Activated naive CD4-positive, alpha-beta T cell treated with anti-CD3 and anti-CD28 coated beads, Interleukin-2, amount 50 U/mL, for 72 hours (primary cell): ENCODE data around the gene CTCF. TPM values are rescaled to one million over a fixed set of nuclear protein-coding genes. Genes with fewer than 3 reads are reported as not detected.
A peak's percentile ranks its signal among the peaks of the same experiment; 100 is the strongest.

Source experiments
- ATAC-seq, 2 donors: fragments of 150-1000 bp; cut with Tn5 transposase; 2 replicates each; pipeline ENCODE4 v1.10.0; 2021; ENCODE audit warnings: mild to moderate bottlenecking in 2 of 2, moderate library complexity in 2 of 2
- DNase-seq, 2 donors: peaks; one replicate each; pipeline ENCODE4 v3.0.0; 2021 to 2022; ENCODE audit warnings: low spot score in 2 of 2
- H3K27ac Mint-ChIP-seq, 2 donors: one replicate each; pipeline ENCODE4 v1.8.0; 2022; ENCODE audit warnings: mild to moderate bottlenecking in 2 of 2, mixed read lengths in 2 of 2
- H3K36me3 Mint-ChIP-seq, 2 donors: one replicate each; pipeline ENCODE4 v1.8.0; 2022; ENCODE audit warnings: mixed read lengths in 2 of 2
- H3K9me3 Mint-ChIP-seq, 2 donors: one replicate each; pipeline ENCODE4 v1.8.0; 2022; ENCODE audit warnings: mixed read lengths in 2 of 2
- total RNA-seq, 2 donors: library from RNA; stranded (reverse); gene quantifications; one replicate each; pipeline ENCODE4 v1.2.3, GENCODE V29; 2022

CTCF gene
- total RNA-seq, 2 donors from 2014 or later = 51.5 to 62.1 TPM

- ATAC-seq (peak in 1 of 2 donors; percentile 1), DNase-seq (peak in 1 of 2 donors; percentile 40)
- Mint-ChIP-seq H3K27ac (peak overlapping the region; percentile 94 to 96), H3K9me3 (no peaks in the 10 kb centered on the region), H3K36me3 (peaks cover 10% of the 10 kb centered on the region in 2 donors)
These were observed 98.9 kb downstream of the CTCF start for GRCh38 chr16:67661101-67661761.

DNA sequence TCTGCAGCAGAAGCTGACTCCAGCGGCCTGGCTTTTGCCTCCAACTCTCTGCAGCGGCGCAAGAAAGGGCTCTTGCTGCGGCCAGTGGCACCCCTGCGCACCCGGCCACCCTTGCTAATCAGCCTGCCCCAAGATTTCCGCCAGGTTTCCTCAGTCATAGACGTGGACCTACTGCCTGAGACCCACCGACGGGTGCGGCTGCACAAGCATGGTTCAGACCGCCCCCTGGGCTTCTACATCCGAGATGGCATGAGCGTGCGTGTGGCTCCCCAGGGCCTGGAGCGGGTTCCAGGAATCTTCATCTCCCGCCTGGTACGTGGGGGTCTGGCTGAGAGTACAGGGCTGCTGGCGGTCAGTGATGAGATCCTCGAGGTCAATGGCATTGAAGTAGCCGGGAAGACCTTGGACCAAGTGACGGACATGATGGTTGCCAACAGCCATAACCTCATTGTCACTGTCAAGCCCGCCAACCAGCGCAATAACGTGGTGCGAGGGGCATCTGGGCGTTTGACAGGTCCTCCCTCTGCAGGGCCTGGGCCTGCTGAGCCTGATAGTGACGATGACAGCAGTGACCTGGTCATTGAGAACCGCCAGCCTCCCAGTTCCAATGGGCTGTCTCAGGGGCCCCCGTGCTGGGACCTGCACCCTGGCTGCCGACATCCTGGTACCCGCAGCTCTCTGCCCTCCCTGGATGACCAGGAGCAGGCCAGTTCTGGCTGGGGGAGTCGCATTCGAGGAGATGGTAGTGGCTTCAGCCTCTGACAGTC, 99.7 kb downstream of the CTCF start:
- Mint-ChIP-seq H3K9me3 (no peaks in the 10 kb centered on the region), H3K27ac (peak overlapping the region; percentile 75 to 96), H3K36me3 (peaks cover 10% of the 10 kb centered on the region in 2 donors)
- DNase-seq (no peak), ATAC-seq (no peak)

GRCh38 chr16:67662653-67663010, 100.3 kb downstream of the CTCF start:
- no peak for ATAC-seq
- no peak for DNase-seq
- Mint-ChIP-seq H3K27ac (no peak overlapping the region), H3K36me3 (peaks cover 10% of the 10 kb centered on the region in 2 donors), H3K9me3 (no peaks in the 10 kb centered on the region)

GRCh38 chr16:67663151-67663876, 101.0 kb downstream of the CTCF start:
- H3K9me3 Mint-ChIP-seq = no peaks in the 10 kb centered on the region
- DNase-seq (peak in 1 of 2 donors; percentile 62), ATAC-seq (no peak)
- H3K27ac Mint-ChIP-seq = no peak overlapping the region
- peaks cover 10% of the 10 kb centered on the region in 2 donors for H3K36me3 Mint-ChIP-seq

- Mint-ChIP-seq H3K36me3 (peaks cover 10% of the 10 kb centered on the region in 2 donors), H3K9me3 (no peaks in the 10 kb centered on the region), H3K27ac (no peak overlapping the region)
- no peak for ATAC-seq
- no peak for DNase-seq
These were observed 101.5 kb downstream of the CTCF start for GRCh38 chr16:67663877-67664222.

GRCh38 chr16:67664258-67664657, 101.9 kb downstream of the CTCF start:
- peaks cover 6% of the 10 kb centered on the region in 2 donors for H3K36me3 Mint-ChIP-seq
- no peak for ATAC-seq
- H3K27ac Mint-ChIP-seq = no peak overlapping the region
- no peak for DNase-seq
- no peaks in the 10 kb centered on the region for H3K9me3 Mint-ChIP-seq

GRCh38 chr16:67664871-67665270, 102.5 kb downstream of the CTCF start:
- Mint-ChIP-seq H3K9me3 (no peaks in the 10 kb centered on the region), H3K27ac (no peak overlapping the region), H3K36me3 (no peaks in the 10 kb centered on the region)
- no peak for ATAC-seq
- DNase-seq = no peak

DNA sequence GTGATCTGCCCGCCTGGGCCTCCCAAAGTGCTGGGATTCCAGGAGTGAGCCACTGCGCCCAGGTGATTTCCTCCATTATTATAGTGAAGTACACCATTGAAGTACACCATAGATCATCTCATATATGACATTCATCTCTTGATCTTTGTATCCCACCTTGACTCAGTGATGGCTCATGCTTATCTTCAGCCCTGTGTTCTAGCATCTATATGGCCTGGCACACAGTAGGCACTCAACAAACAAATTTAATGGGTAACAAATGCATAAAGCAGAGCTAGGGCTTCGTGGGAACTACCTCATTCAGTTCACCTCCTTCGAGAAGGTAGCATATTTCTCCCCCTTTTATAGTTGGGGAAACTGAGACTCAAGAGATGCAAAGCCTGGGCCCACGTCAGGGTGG, 103.3 kb downstream of the CTCF start:
- no peaks in the 10 kb centered on the region for H3K9me3 Mint-ChIP-seq
- DNase-seq = no peak
- H3K27ac Mint-ChIP-seq = peak overlapping the region; percentile 6 to 7
- no peaks in the 10 kb centered on the region for H3K36me3 Mint-ChIP-seq
- no peak for ATAC-seq

DNA sequence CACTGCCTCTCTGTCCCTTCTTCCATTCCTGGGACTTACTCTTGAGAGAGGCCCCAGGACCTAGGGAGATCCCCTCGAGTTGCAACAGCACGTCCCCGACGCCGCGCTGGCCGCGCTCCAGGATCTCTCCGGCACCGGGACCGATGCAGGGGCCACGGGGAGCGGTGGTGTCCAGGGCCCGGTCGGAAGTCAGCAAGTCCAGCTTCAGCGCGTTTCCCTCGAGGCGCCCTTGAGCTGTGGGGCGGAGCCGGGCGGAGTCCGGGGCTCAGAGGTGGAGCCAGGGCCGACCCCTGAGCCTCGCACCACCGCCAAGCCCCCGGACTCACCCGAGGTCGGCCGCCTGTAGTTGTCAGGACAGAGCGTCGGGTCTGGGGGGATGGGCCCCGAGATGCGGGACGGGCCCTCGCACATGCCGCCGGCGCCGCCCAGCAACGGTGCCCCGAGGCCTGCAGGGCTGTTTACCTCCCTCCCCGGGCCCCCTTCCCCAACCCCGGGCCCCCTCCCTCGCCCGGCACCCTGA, 103.8 kb downstream of the CTCF start:
- ATAC-seq (peak; percentile 7 to 19), DNase-seq (no peak)
- no peaks in the 10 kb centered on the region for H3K9me3 Mint-ChIP-seq
- H3K36me3 Mint-ChIP-seq = no peaks in the 10 kb centered on the region
- no peak overlapping the region for H3K27ac Mint-ChIP-seq

- Mint-ChIP-seq H3K9me3 (no peaks in the 10 kb centered on the region), H3K27ac (peak within 1 kb of the TSS; percentile 68 to 73), H3K36me3 (no peaks in the 10 kb centered on the region)
- peak; percentile 73 to 76 for ATAC-seq
- peak in 1 of 2 donors; percentile 82 for DNase-seq
These were observed 104.5 kb downstream of the CTCF start, which contains the start of the genes C16orf86 and ENKD1 for GRCh38 chr16:67666559-67667452. Gene C16orf86 (plus strand): TSS chr16:67666814. CDS start chr16:67666971, 157 bp downstream. Gene ENKD1 (minus strand): TSS chr16:67666750. CDS start chr16:67666442, 308 bp downstream.

GRCh38 chr16:67667453-67667816, 105.1 kb downstream of the CTCF start:
- no peak for DNase-seq
- no peak for ATAC-seq
- H3K36me3 Mint-ChIP-seq = no peaks in the 10 kb centered on the region
- peak overlapping the region in 1 of 2 donors; percentile 68 for H3K27ac Mint-ChIP-seq
- no peaks in the 10 kb centered on the region for H3K9me3 Mint-ChIP-seq

- ATAC-seq (peak; percentile 82 to 87), DNase-seq (peak in 1 of 2 donors; percentile 83)
- no peaks in the 10 kb centered on the region for H3K36me3 Mint-ChIP-seq
- no peak overlapping the region for H3K27ac Mint-ChIP-seq
- no peaks in the 10 kb centered on the region for H3K9me3 Mint-ChIP-seq
These were observed 105.6 kb downstream of the CTCF start for GRCh38 chr16:67667817-67668494.

DNA sequence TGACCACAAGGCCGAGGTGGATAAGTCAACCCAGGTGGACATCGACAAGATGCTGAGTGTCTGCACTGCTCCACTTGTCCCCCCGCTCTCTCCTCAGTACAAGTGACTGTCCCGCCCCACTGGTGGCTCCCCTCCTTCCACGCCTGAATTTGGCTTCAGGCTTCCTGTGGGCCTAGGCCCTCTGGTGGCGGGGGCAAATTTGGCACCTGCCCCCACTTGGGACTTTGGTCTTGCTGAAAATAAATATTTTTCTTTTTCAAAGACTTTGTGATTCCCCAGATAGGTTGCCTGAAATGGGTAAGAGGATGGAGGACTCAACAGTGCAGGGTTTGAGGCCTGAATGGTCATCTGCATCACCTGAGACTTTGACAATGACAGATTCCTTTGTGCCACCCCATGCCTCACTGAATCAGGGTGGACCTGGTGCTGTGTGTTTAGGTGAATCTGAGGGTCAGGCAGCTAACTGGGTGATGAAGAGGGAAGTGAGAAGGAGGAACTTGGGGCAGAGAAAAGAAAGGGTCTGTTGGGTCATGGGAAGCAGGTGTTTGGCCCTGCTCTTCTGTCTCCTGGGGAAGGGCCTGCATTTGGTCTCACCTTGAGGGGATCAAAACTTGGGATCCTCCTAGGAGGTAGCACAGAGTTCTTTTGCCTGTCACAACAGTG, 106.3 kb downstream of the CTCF start:
- DNase-seq (peak in 1 of 2 donors; percentile 49), ATAC-seq (no peak)
- Mint-ChIP-seq H3K36me3 (no peaks in the 10 kb centered on the region), H3K9me3 (no peaks in the 10 kb centered on the region), H3K27ac (peak overlapping the region in 1 of 2 donors; percentile 79)

DNA sequence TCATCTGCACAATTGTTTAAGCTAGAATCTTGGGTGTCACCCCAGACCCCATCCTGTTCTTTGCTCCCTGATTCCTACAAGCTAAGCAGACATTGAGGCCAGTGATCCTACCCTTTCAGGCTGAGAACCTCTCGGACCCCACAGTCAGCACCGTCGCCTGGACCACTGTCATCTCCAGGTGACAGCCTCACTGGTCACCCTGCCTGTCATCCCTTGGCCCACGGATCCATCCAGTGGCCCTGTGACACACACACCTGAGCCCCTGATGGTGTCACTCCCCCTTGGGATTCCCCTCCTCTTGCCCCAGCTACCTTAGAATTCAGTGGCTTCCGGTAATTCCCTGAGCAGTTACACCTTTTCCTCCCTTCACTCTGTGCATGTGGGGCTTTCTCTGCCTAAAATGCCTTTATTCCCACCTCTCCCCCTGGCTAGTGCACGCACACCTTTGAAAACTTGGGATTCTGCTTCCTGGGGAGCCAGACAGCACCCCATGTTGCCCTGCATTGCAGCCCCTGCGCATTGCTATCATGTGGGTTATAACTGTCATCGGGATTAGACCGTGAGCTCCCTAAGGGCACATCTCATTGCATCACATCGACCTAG, 107.3 kb downstream of the CTCF start:
- no peak for ATAC-seq
- Mint-ChIP-seq H3K36me3 (no peaks in the 10 kb centered on the region), H3K27ac (no peak overlapping the region), H3K9me3 (no peaks in the 10 kb centered on the region)
- no peak for DNase-seq

GRCh38 chr16:67672306-67672705, 110.0 kb downstream of the CTCF start:
- peak overlapping the region in 1 of 2 donors; percentile 15 for H3K27ac Mint-ChIP-seq

More at GRCh38 chr16:67672306-67672705, 110.0 kb downstream of the CTCF start:
- DNase-seq (no peak), ATAC-seq (no peak)
- no peaks in the 10 kb centered on the region for H3K36me3 Mint-ChIP-seq
- no peaks in the 10 kb centered on the region for H3K9me3 Mint-ChIP-seq
